Stimulated activated CD4-positive, alpha-beta T cell treated with anti-CD3 and anti-CD28 coated beads, TNF-alpha, amount 100 ng/mL, for 4 hours (primary cell): ENCODE results near the gene ZNF697.
"Not testable (repeated sequence)": the region's sequence is repeated elsewhere in the genome, so short reads cannot be mapped to it uniquely, and the experiment has no call there.

Source experiments
- DNase-seq, 3 experiments: peaks; one replicate each; pipeline ENCODE4 v3.0.0-alpha.2; 2020; ENCODE audit warnings: low read depth in 3 of 3

The ZNF697 gene

GRCh38 chr1:119602789-119603188, 45.3 kb downstream of the ZNF697 start:
- DNase-seq = not testable (repeated sequence)

- no peak for DNase-seq
Measured at GRCh38 chr1:119602169-119602568, 45.9 kb downstream of the ZNF697 start.

- DNase-seq = no peak
Measured at GRCh38 chr1:119600976-119601375, 47.1 kb downstream of the ZNF697 start.

DNA sequence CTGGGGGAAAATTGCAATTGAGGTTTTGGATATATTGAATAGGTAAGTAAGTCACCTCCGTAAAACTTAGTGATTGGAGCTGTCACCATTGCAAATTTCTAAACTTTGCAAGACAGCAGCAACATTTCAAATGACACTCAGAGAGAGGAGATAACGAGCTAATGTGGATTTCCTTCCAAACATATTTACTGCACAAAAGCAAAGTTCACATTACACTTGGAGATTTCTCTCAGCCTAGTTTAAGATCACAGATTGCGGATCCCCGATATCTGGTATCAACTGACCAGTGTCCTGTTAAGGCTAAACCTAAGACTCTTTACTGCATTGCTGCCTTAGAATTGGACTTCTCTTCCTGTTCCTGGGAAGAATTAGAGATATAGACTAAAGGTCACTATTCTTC, 47.5 kb downstream of the ZNF697 start:
- no peak for DNase-seq

DNA sequence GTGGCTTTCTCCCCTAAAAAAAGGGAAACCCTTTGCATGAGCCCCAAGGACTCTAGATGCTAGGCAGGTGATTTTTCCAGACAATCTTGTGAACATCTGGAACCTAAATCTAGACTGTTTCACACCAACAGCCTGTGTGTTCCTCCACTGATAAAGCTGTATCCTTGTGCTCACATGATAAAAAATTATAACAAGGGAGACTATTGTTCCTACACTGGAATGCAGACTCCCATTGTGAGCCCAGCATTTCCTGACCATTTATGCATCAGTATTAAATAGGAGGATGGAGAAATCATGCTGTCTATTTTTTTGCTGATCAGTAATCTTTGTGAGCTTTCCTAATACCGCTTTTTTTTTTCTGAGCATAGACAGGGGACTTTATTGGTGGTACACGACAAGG, 52.5 kb downstream of the ZNF697 start:
- DNase-seq = no peak

DNA sequence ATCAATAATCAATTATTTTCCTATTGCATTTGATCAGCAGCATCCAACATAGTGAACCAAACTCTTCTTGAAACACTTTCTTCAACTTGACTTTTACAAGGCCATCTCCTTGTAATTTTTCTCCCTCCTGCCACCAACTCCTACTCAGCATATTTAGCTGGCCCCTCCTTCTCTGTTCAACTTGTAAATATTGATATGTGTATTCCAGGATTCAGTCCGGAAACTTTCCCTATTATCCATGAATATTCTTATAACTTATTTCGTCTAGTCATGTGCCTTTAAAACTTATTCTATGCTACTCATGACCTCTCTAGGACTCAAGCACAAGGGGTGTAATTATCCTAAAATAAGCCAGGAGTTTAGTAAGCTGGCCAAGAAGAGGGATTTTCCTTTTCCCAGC, 52.9 kb downstream of the ZNF697 start:
- no peak for DNase-seq

GRCh38 chr1:119594376-119594775, 53.7 kb downstream of the ZNF697 start:
- no peak for DNase-seq

DNA sequence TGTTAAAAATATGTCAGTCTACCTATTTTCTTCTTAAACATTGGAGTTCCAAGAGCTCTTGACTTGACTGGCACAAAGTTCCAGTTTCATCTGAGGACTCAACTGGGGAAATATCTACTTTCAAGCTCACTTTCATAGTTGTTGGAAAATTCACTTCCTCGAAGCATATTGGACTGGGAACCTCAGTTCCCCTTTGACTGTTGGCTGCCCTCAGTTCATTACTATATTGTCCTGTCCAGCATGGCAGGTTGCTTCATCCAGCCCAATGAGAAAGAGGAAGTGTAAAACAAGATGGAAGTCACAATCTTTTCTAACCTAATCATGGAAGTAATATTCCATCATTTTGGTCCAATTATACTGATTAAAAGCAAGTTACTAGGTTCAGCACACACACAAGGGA, 54.3 kb downstream of the ZNF697 start:
- DNase-seq = no peak

- DNase-seq = no peak
Measured at GRCh38 chr1:119590393-119590792, 57.7 kb downstream of the ZNF697 start.

DNA sequence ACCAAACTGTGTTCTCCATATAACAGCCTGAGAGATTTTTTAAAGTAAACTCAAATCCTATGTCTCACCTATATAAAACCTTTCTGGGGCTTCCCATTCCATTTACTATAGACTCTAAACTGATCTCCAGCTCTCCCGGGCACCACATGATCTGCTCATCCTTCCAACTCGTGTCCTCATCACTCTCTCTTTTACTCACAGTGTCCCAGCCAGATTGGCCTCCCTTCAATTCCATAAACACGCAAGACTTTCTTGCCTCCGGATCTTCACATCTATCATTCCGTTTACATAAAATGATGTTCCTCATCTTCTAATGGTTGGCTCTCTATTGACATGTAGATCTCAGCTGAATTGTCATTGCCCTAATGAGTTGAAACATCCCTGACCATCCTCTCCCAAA, 59.4 kb downstream of the ZNF697 start:
- DNase-seq = no peak

GRCh38 chr1:119587341-119587740, 60.7 kb downstream of the ZNF697 start:
- no peak for DNase-seq

DNA sequence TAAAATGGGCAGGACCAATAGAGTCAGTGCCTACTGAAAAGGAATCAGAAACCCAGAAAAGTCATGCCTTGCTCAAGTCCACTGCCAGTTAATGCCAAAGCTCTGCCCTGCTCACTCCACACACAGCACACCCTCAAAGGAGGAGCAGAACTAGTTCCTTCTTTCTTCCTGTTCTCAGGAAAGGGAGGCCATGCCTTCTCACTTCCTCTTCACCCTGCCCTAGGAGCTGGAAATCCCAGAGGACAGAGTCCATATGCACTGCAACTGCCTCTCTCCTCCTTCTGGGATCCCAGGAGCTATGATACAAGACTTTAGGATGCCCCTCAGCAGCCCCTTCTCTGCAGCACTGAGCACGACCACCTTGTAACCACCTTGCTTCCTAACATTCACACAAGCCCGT, 62.3 kb downstream of the ZNF697 start:
- not testable (repeated sequence) for DNase-seq

DNA sequence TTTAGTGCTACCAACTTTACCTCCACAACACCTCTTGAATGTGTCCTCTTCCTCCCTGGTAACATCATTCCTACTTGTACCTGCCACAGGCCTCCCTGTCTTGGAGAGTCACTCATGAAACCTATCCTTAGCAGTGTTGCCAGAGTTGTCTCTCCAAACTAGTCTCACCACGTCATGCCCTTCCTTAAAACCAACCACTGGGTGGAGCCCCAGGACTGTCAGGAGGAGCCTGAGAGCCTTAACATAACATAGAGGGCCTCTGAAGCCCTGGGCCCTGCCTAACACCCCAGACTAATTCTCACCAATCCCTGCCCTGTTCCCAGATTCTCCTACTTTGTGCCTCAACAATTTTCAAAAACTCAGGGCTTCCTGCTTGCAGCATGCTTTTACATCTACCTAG, 65.3 kb downstream of the ZNF697 start:
- DNase-seq = no peak

DNA sequence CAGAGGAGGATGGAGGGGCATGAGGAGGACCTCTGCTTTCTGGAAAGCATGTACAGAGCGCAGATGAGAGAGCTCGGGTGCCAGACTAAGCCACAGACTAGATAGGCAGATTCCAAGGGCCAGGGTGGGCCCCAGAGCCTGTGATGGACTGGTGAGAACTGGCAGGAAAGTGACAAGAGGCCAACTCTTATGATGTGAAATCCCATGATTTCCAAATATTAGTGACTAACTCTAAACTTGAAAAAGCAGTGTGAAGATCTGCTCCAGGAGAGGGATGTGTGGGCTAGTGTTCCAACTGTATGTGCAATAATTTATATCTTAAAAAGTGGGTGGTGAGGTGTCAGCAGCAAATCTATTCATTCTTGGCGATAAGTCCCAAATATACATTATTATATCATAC, 67.0 kb downstream of the ZNF697 start:
- not testable (repeated sequence) for DNase-seq

GRCh38 chr1:119573886-119574285, 74.2 kb downstream of the ZNF697 start:
- no peak for DNase-seq

DNA sequence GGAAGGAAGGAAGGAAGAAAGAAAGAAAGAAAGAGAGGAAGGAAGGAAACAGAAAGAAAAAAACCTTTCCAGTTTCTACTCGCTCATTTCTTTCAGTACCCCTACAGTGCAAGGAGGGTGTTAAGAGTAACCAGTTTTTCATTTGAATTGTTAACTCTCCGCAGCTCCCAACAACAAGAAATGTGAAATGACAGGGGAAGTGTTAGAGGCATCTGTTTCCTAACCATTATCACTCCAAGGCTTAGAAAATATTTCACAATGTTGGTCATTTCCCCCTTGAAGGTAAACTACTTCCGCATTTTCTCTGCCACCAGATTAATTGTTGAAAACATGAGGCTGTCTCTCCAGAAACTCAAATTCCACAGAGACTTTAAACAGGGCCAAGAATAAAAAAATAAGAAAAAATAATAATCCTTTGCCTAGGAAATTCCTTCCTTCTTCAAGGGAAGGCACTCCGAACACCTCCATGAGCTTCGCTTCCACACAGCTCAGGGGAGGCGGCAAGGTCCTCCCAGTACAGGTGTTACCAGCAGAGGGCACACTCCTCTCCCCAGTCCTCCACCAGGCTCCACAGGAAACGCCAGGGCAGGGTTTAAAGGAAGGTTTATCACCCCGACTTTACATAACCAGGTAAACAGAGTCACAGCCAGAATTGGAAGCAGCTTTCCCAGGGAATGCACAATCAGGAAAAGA, 78.0 kb downstream of the ZNF697 start:
- not testable (repeated sequence) for DNase-seq
